Neuron (in vitro differentiated cells): ENCODE measurements around the gene SCG5.
"Not testable (repeated sequence)": the region's sequence is repeated elsewhere in the genome, so short reads cannot be mapped to it uniquely, and the experiment has no call there.

ENCODE experiments used
- H2AFZ ChIP-seq: one replicate; pipeline ENCODE4 v1.6.1; 2013; ENCODE audit warnings: low read depth, mild to moderate bottlenecking, inconsistent platforms, low read length, moderate library complexity
- H3K27me3 ChIP-seq: one replicate; pipeline ENCODE4 v1.6.1; 2013; ENCODE audit warnings: low read length; ENCODE audit not compliant: insufficient read depth
- H3K36me3 ChIP-seq: one replicate; pipeline ENCODE4 v1.6.1; 2013; ENCODE audit warnings: low read length; ENCODE audit not compliant: insufficient read depth
- H3K4me1 ChIP-seq: one replicate; pipeline ENCODE4 v1.6.1; 2013; ENCODE audit warnings: low read length; ENCODE audit not compliant: insufficient read depth
- H3K4me3 ChIP-seq: 2 replicates; pipeline ENCODE4 v1.5.1; 2013; ENCODE audit warnings: mild to moderate bottlenecking, low read length, moderate library complexity
- H3K9me3 ChIP-seq: one replicate; pipeline ENCODE4 v1.6.1; 2013; ENCODE audit warnings: low read length

Gene SCG5

DNA sequence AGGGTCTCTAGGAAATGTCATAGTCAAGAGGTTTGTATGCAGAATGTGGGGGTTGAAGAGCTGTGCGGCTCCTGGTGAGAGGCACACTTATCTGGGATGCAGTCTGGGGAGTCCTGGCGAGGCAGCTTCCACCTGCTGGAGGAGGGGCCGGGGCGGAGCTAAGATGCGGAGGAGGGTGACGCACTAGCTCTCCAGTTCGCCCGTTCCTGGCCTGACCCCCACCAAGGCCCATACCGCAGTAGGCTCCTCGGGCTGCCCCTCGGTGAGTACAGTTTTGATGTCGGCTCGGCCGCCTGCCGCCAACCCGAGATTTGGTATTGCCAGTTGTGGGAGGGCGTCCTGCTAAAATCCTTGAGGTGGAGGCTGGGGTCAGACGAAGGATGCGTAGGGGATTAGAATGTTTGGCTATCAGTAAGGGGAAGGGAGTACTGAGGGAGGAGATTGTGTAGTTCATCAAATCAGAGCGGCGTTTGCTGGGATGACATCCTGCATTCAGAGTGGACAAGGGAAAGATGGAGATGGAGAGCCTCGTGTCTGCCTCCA, at the start of gene SCG5:
SCG5 (plus strand) TSS at position 194 of the 543 bp plus-strand sequence. CDS start 1,883 bp downstream, outside the sequence.
- no peak within 1 kb of the TSS for H3K4me3 ChIP-seq
- H3K9me3 ChIP-seq = no peaks in the 10 kb centered on the region
- peaks cover 4% of the 10 kb centered on the region for H3K4me1 ChIP-seq
- H3K27me3 ChIP-seq = no peaks in the 10 kb centered on the region
- H3K36me3 ChIP-seq = peaks cover 24% of the 10 kb centered on the region
- H2AFZ ChIP-seq = no peak within 1 kb of the TSS

GRCh38 chr15:32593151-32593550, 48.4 kb upstream of the SCG5 start, which contains the start of gene GOLGA8N:
Gene GOLGA8N (plus strand): TSS chr15:32593456.
- not testable (repeated sequence) for H2AFZ ChIP-seq, H3K4me1 ChIP-seq, H3K36me3 ChIP-seq, H3K9me3 ChIP-seq, H3K27me3 ChIP-seq, H3K4me3 ChIP-seq

DNA sequence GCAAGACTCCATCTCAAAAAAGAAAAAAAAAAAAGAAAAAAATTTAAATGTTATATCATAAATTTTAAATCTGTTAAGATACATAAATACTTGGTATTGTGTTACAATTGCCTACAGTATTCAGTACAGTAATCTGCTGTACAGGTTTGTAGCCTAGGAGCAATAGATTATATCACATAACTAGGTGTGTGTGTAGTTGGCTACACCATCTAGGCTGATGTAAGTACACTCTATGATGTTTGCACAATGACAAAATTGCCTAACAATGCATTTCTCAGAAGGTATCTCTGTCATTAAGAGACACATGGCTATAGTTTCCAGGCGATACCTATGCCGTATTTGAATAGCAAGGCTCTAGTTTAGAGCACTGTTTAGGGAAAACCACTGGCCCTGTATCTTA, 32.0 kb upstream of the SCG5 start:
- not testable (repeated sequence) for H3K36me3 ChIP-seq, H3K4me3 ChIP-seq, H3K4me1 ChIP-seq, H2AFZ ChIP-seq, H3K27me3 ChIP-seq, H3K9me3 ChIP-seq

DNA sequence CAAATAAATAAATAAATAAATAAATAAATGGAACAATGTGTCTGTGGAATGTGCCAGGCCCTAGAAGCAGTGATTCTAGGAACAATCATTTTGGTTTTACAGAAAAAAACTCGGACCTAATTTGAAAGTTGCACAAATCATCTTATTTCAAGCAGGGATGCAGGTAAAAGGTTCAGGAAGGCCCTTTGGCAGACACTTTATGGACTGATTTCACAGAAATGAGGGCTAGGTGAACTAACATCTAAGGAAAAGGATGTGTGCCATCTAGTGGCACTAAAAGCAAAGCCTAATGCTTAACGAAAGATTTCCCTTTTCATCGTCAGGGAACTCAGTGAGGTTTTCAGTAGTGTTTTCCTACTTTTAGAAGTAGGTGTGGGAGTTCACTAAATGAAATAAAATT, 30.8 kb upstream of the SCG5 start:
- not testable (repeated sequence) for H3K4me3 ChIP-seq, H3K9me3 ChIP-seq, H3K4me1 ChIP-seq, H2AFZ ChIP-seq, H3K36me3 ChIP-seq, H3K27me3 ChIP-seq

DNA sequence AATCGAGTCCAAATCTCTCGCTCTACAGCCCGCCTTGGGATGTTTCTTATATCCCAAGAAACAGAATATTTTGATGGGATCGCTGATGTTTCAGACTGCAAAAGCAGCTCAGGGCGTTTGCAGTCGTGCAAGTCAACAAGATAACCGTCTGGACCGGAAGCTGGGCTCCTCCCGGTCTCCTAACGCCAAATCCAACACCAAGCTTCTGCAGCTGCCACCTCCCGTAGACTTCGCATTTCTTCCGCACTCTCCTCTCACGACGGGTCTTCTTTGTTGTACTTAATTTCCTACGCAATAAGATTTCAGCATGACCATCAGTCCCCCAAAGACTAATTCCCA, 26.8 kb upstream of the SCG5 start:
- H2AFZ ChIP-seq, H3K36me3 ChIP-seq, H3K4me1 ChIP-seq, H3K27me3 ChIP-seq, H3K9me3 ChIP-seq: not testable (repeated sequence)
- H3K4me3 ChIP-seq = peak overlapping the region; percentile 61

DNA sequence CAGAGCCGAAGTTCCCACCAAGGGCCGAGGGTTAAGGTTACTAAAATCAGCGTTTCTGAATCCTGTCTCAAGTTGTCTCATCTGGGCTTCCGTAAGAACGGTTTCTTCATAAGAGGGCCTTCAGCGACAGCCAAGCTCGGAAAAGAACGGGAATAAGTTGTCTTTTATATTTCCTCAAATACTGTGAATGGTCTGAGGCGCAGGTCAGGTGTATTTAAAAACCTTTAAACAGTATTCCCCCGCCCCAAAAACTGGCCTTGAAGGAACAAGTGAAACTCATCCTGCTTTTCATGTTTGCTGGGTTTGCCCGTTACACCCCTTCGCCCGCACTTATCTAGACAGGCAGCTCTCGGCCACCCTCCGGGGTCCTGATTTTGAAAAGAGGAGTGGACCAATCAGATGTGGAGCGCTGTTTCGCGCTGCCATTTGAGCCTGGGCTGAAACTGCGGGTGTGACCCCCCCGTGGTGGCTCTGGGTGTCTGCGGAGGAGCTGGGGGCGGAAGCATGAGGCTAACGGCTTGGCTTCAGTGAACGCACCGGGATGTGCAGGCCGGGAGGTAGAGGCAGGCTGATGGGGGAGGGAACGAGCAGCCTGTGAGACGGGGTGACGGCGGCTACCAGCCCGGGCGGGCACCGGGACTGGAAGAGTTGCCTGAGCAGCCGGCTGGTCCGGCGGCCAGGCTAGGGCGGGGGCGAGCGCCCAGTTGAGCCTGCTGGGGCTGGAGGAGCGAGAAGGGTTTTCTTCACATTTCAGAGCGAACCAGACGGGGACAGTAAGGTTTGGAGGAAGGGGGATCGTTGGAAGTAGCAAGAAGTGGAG, 26.2 kb upstream of the SCG5 start, which contains the start of gene ARHGAP11A:
ARHGAP11A (plus strand) TSS at position 454 of the 820 bp plus-strand sequence. CDS start 708 bp downstream, outside the sequence.
- not testable (repeated sequence) for H3K27me3 ChIP-seq, H3K36me3 ChIP-seq, H3K4me1 ChIP-seq, H3K9me3 ChIP-seq, H2AFZ ChIP-seq
- peak within 1 kb of the TSS; percentile 61 for H3K4me3 ChIP-seq

DNA sequence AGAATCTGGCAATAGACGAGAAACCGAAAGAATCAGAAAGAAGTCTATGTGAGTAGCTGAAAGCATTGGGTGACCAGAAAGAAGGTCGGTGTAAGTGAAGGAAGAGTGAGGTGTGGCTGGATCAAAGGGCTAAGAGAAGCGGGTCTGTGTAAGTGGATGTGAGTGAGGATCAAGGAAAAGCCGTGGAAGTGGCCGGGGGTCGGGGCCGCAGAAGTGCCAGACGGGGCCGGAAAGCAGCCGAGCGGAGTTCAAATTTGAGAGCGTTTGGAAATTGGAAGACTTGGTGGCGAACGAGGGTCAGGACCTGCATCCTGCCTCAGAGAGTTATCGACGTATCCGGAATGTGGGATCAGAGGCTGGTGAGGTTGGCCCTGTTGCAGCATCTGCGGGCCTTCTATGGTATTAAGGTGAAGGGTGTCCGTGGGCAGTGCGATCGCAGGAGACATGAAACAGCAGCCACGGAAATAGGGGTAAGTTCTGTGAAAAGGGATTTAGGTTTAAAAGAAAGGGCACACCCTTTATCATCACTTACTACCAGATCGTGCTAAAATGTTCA, 25.6 kb upstream of the SCG5 start:
- peak overlapping the region; percentile 61 for H3K4me3 ChIP-seq
- not testable (repeated sequence) for H3K36me3 ChIP-seq, H2AFZ ChIP-seq, H3K4me1 ChIP-seq, H3K27me3 ChIP-seq, H3K9me3 ChIP-seq

DNA sequence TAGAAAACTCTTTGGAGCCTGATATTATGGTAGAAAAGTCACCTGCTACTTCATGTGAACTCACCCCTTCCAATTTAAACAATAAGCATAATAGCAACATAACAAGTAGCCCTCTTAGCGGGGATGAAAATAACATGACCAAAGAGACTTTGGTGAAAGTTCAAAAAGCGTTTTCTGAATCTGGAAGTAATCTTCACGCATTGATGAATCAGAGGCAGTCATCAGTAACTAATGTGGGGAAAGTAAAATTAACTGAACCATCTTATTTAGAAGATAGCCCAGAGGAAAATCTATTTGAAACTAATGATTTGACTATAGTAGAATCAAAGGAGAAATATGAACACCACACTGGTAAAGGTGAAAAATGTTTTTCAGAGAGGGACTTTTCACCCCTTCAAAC, 5.1 kb upstream of the SCG5 start:
- H3K4me3 ChIP-seq = no peak overlapping the region
- peaks cover 56% of the 10 kb centered on the region for H3K36me3 ChIP-seq
- no peak overlapping the region for H2AFZ ChIP-seq
- H3K4me1 ChIP-seq = no peaks in the 10 kb centered on the region
- H3K27me3 ChIP-seq = no peaks in the 10 kb centered on the region
- H3K9me3 ChIP-seq = no peaks in the 10 kb centered on the region

DNA sequence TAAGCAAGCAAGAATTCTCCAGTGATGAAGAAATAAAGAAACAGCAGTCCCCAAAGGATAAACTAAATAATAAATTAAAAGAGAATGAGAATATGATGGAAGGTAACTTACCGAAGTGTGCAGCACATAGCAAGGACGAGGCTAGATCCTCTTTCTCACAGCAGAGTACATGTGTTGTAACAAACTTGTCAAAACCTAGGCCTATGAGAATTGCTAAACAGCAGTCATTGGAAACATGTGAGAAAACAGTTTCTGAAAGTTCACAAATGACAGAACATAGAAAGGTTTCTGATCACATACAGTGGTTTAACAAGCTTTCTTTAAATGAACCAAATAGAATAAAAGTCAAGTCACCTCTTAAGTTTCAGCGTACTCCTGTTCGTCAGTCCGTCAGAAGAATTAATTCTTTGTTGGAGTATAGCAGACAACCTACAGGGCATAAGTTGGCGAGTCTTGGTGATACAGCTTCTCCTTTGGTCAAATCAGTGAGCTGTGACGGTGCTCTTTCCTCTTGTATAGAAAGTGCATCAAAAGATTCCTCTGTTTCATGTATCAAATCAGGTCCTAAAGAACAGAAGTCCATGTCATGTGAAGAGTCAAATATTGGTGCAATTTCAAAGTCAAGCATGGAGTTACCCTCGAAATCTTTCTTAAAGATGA, 4.5 kb upstream of the SCG5 start:
- Histone ChIP-seq H2AFZ (no peak overlapping the region), H3K9me3 (no peaks in the 10 kb centered on the region), H3K27me3 (no peaks in the 10 kb centered on the region), H3K4me1 (no peaks in the 10 kb centered on the region), H3K4me3 (no peak overlapping the region), H3K36me3 (peaks cover 56% of the 10 kb centered on the region)

GRCh38 chr15:32637704-32638103, 3.8 kb upstream of the SCG5 start:
- no peaks in the 10 kb centered on the region for H3K4me1 ChIP-seq
- no peak overlapping the region for H2AFZ ChIP-seq
- H3K36me3 ChIP-seq = peaks cover 56% of the 10 kb centered on the region
- H3K9me3 ChIP-seq = no peaks in the 10 kb centered on the region
- no peak overlapping the region for H3K4me3 ChIP-seq
- H3K27me3 ChIP-seq = no peaks in the 10 kb centered on the region

DNA sequence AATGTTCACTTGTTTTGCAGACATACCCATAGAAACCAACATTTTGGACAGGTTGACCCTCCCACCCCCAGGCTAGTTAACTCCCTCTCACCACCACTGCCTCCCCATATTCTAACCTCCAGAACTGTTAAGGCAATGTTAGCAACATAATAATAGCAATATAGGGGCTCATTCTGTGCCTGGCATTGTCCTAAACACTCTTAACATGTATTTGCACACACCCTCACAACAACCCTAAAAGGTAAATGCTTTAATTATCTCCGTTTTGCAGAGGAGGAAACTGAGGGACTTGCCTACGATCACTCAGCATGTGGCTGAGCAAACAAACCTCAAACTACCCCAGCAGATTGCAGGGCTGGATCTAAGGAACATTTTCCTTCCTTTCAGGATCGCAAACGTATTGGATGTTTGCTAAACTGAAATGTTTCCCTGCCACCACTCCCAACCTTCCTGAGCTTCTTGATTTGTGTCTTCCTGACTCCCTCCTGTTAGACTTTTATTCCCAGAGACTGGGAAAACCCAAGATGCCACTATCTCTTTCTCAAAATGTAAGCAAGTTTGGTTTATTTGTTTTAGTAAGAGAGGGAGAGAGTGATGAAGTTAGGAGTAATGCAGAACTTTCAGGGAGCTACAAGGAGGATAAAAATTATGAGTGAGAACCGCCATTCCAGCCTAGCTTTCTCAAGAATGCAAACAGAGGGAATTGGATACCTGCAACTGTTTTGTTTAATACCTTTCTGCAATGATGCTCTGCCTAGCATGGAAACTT, 1.3 kb downstream of the SCG5 start:
- no peaks in the 10 kb centered on the region for H3K9me3 ChIP-seq
- no peak overlapping the region for H3K4me3 ChIP-seq
- no peaks in the 10 kb centered on the region for H3K27me3 ChIP-seq
- no peak overlapping the region for H2AFZ ChIP-seq
- H3K4me1 ChIP-seq = peaks cover 5% of the 10 kb centered on the region
- H3K36me3 ChIP-seq = peaks cover 12% of the 10 kb centered on the region

DNA sequence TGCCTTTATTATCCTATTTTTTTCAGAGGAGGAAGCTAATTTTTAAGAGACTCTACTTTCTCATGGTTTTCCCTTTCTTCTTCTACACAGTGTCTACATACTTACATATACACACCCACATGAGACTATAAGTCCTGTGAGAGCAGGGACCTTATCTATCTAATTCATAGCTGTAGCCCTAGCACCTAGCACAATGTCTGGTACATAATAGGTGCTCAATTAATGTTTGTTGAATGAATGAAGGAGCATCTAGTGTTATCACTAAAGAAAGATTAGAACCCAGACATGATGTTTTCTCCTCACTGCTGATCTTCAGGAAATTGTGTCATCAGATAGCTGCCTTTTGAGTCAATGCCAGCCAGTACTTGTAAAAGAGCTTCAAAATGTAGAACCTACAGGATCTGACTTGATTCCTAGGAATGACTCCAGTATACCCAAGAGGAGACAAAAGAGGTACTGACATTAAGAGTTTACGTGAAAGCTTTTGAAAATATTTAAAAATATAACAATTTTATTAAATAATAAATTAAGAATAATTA, 2.5 kb downstream of the SCG5 start:
- Histone ChIP-seq H3K9me3 (peaks cover 2% of the 10 kb centered on the region), H3K4me1 (peaks cover 5% of the 10 kb centered on the region), H2AFZ (no peak overlapping the region), H3K4me3 (no peak overlapping the region), H3K36me3 (peaks cover 7% of the 10 kb centered on the region), H3K27me3 (no peaks in the 10 kb centered on the region)
